Type B pancreatic cell (in vitro differentiated cells): ENCODE results near the gene HGS. TPM values are rescaled to one million over a fixed set of nuclear protein-coding genes. Genes with fewer than 3 reads are reported as not detected.

Experiments
- DNase-seq: peaks from one replicate; pipeline ENCODE4 v3.0.0; 2021; ENCODE audit warnings: mixed read lengths; ENCODE audit not compliant: unreplicated experiment; ENCODE audit errors: extremely low spot score
- H3K27ac Mint-ChIP-seq: 2 replicates; pipeline ENCODE4 v1.8.0; 2021; ENCODE audit warnings: mild to moderate bottlenecking, mixed read lengths
- H3K27me3 Mint-ChIP-seq: 2 replicates; pipeline ENCODE4 v1.8.0; 2021; ENCODE audit warnings: mixed read lengths
- H3K36me3 Mint-ChIP-seq: 2 replicates; pipeline ENCODE4 v1.8.0; 2021; ENCODE audit warnings: mixed read lengths
- H3K4me1 Mint-ChIP-seq: one replicate; pipeline ENCODE4 v1.8.0; 2021; ENCODE audit warnings: mixed read lengths; ENCODE audit not compliant: unreplicated experiment
- H3K4me3 Mint-ChIP-seq: 2 replicates; pipeline ENCODE4 v1.8.0; 2021; ENCODE audit warnings: mild to moderate bottlenecking, mixed read lengths
- H3K9me3 Mint-ChIP-seq: 2 replicates; pipeline ENCODE4 v1.8.0; 2021; ENCODE audit warnings: mixed read lengths
- total RNA-seq: library from RNA; stranded (reverse); gene quantifications from 2 replicates; pipeline ENCODE4 v1.2.1, GENCODE V29; 2021; ENCODE audit warnings: low replicate concordance
- TF ChIP-seq, protein P1 (sequence below): fragments of 200-600 bp; sonication (generic); conservative IDR thresholded peaks from 2 replicates; pipeline ENCODE4 v1.5.0; 2021; ENCODE audit warnings: antibody characterized with exemption, mild to moderate bottlenecking

HGS gene
- total RNA-seq, 1 donor from 2014 or later, result 115 TPM

DNA sequence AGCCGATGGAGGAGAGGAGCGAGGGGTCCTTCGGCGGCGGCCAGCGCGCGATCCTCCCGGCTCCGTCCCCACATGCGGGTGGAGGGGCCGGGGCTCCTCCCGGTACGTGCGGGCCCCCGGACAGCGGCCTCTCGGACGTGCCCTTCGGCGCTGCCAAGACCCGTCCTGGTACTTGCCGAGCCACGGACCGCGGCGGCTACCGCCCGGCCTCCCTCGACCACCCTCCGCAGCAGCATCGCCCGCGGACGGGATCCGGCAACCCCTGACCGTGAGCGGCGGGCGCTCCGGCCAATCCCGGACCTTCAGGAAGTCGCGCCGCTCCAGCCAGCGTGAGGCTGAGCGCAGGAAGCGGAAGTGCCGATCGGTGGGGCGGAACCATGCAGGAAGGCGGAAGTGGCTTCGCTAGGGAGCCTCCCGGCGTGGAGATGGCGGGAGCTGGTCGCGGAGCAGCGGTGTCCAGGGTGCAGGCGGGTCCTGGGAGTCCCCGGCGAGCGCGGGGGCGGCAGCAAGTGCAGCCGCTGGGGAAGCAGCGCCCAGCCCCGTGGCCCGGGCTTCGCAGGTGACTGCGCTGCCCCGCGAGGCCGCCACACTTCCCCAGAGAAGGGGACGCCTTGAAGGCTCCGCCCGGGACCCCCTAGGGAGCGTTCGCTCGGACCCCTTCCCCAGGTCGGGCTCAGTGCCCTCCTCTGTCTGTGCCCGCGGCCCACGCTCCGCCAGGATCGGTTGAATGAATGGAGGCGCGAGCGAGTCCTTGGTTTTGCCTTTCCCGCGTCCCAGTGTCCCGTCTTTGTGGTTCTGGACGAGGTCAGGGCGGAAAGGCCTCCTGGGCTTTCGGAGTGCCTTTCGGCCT lies 17.2 kb upstream of the HGS start, which contains the start of the genes CCDC137 and OXLD1:
TSS of gene CCDC137 (plus strand) at position 396 of the 850 bp plus-strand sequence. CDS start at position 426, 30 bp downstream.
TSS of gene OXLD1 (minus strand) at position 264 of the 850 bp plus-strand sequence. CDS start at position 236, 28 bp downstream.
- Mint-ChIP-seq H3K9me3 (no peaks in the 10 kb centered on the region), H3K4me3 (peak within 1 kb of the TSS; percentile 96), H3K27me3 (no peaks in the 10 kb centered on the region), H3K36me3 (peaks cover 3% of the 10 kb centered on the region), H3K27ac (peak within 1 kb of the TSS; percentile 86), H3K4me1 (peaks cover 17% of the 10 kb centered on the region)
- DNase-seq, result peak; percentile 97
- TF ChIP-seq, protein P1, sequence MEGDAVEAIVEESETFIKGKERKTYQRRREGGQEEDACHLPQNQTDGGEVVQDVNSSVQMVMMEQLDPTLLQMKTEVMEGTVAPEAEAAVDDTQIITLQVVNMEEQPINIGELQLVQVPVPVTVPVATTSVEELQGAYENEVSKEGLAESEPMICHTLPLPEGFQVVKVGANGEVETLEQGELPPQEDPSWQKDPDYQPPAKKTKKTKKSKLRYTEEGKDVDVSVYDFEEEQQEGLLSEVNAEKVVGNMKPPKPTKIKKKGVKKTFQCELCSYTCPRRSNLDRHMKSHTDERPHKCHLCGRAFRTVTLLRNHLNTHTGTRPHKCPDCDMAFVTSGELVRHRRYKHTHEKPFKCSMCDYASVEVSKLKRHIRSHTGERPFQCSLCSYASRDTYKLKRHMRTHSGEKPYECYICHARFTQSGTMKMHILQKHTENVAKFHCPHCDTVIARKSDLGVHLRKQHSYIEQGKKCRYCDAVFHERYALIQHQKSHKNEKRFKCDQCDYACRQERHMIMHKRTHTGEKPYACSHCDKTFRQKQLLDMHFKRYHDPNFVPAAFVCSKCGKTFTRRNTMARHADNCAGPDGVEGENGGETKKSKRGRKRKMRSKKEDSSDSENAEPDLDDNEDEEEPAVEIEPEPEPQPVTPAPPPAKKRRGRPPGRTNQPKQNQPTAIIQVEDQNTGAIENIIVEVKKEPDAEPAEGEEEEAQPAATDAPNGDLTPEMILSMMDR, result no peak

DNA sequence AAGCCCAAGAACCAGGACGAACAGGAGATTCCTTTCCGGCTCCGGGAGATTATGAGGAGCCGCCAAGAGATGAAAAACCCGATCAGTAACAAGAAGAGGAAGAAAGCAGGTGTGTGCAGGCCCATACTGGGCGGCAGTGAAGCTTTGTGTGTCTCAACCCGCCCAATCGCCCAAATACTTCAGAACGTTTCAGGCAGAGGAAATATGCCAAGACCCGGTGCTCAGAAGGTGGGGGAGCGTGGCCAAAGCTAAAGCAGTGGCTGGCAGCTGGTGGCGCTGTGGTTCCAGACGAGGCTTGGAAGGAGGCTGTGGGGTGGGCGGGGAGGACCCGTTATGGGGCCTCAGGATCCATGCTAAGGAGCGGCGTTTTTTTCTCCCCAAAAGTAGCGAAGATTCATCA lies 16.1 kb upstream of the HGS start:
- H3K4me1 Mint-ChIP-seq, result peaks cover 17% of the 10 kb centered on the region
- no peaks in the 10 kb centered on the region for H3K9me3 Mint-ChIP-seq
- TF ChIP-seq, protein P1, result no peak
- peaks cover 3% of the 10 kb centered on the region for H3K36me3 Mint-ChIP-seq
- DNase-seq, result no peak
- H3K4me3 Mint-ChIP-seq, result peak overlapping the region; percentile 92
- H3K27me3 Mint-ChIP-seq, result no peaks in the 10 kb centered on the region
- H3K27ac Mint-ChIP-seq, result no peak overlapping the region

DNA sequence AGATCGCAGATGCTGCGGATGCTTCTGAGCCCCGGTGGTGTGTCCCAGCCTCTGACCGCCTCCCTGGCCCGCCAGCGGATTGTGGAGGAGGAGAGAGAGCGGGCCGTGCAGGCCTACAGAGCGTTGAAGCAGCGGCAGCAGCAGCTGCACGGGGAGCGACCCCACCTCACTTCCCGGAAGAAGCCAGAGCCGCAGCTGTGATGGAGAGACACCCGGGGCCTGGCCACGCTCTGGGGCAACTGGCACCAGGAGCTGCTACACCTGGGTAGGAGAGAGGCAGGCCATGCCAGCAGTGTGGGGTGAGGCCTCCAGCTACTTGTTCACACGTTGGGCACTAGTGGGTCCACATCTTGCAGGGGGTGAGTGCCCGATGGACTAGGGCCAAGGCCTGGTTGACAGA lies 11.3 kb upstream of the HGS start:
- Mint-ChIP-seq H3K4me1 (peaks cover 18% of the 10 kb centered on the region), H3K4me3 (no peak overlapping the region), H3K27me3 (no peaks in the 10 kb centered on the region), H3K9me3 (no peaks in the 10 kb centered on the region), H3K36me3 (peaks cover 3% of the 10 kb centered on the region), H3K27ac (no peak overlapping the region)
- TF ChIP-seq, protein P1, result no peak
- no peak for DNase-seq

DNA sequence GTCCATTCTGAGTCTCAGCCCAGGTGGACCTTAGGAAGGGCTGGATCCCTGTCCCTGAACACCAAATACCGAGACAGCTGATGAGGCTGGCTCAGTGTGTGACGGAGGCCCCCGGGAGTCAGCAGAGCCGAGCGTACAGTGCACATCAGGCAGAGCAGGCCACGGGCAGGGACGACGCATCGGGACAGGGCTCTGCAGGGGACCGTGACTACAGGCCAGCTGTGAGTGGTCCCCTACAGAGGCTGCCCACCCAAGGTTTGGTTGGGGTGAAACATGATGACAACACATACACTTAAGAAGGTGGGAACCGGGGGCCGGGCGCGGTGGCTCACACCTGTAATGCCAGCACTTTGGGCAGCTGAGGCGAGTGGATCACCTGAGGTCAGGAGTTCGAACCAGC lies 10.9 kb upstream of the HGS start:
- peaks cover 3% of the 10 kb centered on the region for H3K36me3 Mint-ChIP-seq
- TF ChIP-seq, protein P1, result no peak

DNA sequence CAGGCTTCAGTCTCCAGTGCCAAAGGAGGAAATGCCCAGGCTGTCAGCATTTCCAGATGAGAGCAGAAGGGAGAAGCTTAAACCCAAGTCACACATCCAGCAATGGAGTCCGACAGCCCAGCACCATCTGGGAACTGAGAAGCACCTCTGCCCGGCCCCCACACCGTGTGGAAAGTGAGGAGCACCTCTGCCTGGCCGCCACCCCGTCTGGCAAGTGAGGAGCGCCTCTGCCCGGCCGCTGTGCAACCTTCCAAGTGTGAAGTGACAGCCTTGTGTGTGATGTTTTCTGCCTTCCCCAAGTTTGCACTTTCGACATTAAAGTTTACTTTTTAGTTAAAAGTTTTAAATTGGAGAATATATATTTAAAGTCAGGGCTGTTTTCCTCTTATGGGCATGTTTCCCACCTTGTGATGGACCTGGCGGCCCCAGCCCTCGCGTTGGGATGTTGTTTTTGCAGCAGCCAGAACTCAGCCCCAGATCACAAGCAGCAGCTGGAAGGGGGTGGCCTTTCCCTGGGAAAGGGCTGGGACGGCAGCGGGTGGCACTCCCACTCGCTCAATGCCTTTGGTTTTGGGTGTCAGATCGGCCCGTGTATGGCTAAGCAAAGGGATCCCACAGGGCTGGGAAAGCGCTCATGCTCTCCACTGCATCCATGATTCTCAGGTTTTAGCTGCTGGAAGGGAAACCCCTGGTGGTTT lies 10.1 kb upstream of the HGS start:
- Mint-ChIP-seq H3K4me3 (no peak overlapping the region), H3K27ac (no peak overlapping the region), H3K4me1 (peaks cover 8% of the 10 kb centered on the region), H3K36me3 (no peaks in the 10 kb centered on the region), H3K27me3 (no peaks in the 10 kb centered on the region), H3K9me3 (no peaks in the 10 kb centered on the region)
- TF ChIP-seq, protein P1, result no peak
- DNase-seq, result no peak

More for the DNA sequence above, 10.9 kb upstream of the HGS start:
- H3K4me1 Mint-ChIP-seq, result peaks cover 13% of the 10 kb centered on the region
- H3K9me3 Mint-ChIP-seq, result no peaks in the 10 kb centered on the region
- no peak for DNase-seq
- H3K27ac Mint-ChIP-seq, result no peak overlapping the region
- H3K4me3 Mint-ChIP-seq, result no peak overlapping the region
- H3K27me3 Mint-ChIP-seq, result no peaks in the 10 kb centered on the region
